HG02588 (cell line): ENCODE measurements around the gene SLC49A4.
"Not testable (repeated sequence)": the region's sequence is repeated elsewhere in the genome, so short reads cannot be mapped to it uniquely, and the experiment has no call there.

Experiments used
- ATAC-seq: cut with Tn5 transposase; IDR thresholded peaks from one replicate; pipeline ENCODE4 v1.9.1; 2021; ENCODE audit warnings: mild to moderate bottlenecking, moderate library complexity; ENCODE audit not compliant: unreplicated experiment

SLC49A4 gene, protein sequence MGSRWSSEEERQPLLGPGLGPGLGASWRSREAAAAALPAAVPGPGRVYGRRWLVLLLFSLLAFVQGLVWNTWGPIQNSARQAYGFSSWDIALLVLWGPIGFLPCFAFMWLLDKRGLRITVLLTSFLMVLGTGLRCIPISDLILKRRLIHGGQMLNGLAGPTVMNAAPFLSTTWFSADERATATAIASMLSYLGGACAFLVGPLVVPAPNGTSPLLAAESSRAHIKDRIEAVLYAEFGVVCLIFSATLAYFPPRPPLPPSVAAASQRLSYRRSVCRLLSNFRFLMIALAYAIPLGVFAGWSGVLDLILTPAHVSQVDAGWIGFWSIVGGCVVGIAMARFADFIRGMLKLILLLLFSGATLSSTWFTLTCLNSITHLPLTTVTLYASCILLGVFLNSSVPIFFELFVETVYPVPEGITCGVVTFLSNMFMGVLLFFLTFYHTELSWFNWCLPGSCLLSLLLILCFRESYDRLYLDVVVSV

DNA sequence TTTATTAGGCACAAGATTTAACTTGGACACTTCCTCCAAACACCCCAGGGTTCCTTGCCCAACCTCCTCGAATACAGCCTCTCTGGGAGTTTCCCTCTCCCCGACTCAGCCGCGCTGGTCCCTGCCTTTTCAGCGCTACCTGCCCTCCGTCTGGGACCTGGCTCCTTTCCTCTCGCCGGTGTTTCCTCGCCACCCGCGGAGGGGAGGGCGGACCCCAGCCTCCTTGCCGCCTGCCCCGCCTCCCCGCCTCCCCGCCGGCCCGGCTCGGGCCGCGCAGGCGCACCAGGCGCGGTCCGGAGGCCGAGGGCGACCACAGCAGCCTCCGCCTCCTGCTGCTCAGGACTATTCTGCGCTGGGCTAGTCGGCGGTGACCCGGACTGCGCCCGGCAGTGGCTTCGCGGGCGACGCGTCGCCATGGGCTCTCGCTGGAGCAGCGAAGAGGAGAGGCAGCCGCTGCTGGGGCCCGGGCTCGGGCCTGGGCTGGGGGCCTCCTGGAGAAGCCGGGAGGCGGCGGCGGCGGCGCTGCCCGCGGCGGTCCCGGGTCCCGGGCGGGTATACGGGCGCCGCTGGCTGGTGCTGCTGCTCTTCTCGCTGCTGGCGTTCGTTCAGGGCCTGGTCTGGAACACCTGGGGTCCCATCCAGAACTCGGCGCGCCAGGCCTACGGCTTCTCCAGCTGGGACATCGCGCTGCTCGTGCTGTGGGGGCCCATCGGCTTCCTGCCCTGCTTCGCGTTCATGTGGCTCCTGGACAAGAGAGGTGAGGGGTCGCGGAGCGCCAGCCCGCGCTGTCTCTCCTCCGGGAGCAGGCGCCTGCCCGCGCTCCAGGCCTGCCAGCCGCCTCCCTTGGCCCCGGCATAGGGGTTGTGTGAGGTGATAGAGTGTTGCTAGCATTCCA lies at the start of gene SLC49A4:
Gene SLC49A4, plus strand, starts transcription at position 291 of the 895 bp plus-strand sequence. Its CDS starts 124 bp downstream, at position 415.
- ATAC-seq = peak; percentile 81

DNA sequence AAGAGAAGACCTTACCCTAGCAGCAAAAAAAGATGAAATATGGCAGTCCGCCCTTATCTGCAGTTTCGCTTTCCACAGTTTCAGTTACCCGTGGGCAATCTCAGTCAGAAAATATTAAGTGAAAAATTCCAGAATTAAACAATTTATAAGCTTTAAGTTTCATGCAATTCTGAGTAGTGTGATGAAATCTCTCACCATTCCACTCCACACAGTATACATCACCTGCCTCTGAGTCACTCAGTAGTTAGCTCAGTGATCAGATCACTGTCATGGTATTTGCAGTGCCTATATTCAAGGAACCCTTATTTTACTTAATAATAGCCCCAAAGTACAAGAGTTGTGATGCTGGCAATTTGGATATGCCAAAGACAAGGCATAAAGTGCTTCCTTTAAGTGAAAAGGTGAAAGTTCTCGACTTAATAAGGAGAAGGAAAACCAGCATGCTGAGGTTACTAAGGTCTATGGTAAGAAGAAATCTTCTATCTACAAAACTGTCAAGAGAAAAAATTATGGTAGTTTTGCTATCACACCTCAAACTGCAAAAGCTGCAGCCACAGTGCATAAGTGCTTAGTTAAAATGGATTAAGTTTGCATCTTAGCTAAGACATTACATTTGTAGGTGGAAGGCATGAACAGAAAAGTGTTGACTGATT lies 49.4 kb upstream of the SLC49A4 start:
- no peak for ATAC-seq

DNA sequence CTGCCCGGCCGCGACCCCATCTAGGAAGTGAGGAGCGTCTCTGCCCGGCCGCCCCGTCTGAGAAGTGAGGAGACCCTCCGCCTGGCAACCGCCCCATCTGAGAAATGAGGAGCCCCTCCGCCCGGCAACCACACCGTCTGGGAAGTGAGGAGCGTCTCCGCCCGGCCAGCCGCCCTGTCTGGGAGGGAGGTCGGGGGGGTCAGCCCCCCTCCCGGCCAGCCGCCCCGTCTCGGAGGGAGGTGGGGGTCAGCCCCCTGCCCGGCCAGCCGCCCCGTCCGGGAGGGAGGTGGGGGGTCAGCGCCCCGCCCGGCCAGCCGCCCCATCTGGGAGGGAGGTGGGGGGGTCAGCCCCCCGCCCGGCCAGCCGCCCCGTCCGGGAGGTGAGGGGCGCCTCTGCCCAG lies 47.6 kb upstream of the SLC49A4 start:
- ATAC-seq = not testable (repeated sequence)

DNA sequence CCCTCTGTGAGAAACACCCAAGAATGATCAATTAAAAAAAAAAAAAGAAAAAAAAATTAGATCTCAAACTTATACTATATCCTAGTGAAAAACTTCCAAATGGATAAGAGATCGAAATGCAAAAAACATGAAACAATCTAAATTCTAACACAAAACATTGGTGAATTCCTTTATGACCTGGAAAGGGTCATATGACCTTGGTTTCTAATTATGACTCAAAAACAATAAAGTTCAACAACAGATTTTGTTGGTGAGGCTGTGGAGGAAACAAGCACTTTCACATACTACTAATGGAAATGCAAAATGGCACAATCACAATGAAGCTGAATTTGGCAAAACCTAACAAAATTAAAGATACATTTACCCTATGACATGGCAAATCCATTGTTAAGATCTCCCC lies 46.5 kb upstream of the SLC49A4 start:
- ATAC-seq = no peak

DNA sequence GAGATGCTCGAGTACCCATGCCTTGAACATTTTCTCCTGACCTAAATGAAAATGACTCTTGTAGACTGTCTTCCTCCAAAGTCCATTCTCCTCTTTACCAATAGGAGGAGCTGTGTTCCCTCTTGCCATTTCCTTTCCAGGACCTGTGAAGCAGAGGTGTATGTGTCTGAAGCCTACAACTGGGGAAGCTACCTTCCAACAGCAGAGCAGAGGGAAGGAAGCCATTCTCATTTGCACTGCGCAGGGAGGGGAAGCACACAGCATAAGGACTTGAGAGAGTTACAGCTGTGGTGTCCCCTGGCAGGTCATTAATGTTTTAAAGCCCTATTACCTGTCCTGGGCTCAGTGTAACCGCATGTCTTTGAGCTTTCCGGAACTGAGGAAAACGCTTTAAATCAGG lies 39.9 kb upstream of the SLC49A4 start:
- ATAC-seq = no peak

DNA sequence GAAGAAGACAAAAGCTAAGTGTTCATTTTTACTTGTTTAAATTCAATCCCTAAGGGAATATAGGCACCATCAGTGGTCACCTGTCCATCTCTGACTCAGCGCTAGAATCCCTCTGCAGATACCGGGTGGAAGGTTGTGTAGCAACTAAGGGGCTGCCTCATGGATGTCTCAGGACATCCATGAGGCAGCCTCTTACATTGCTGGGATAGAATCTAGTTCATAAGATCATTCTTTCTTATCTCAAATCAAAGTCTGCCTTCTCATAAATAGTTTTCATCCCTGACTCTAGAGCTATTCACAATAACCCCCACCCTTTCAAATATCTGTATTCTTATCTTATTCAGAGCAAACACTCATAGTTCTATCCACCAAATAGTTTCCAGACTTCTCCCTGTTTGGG lies 39.4 kb upstream of the SLC49A4 start:
- no peak for ATAC-seq

DNA sequence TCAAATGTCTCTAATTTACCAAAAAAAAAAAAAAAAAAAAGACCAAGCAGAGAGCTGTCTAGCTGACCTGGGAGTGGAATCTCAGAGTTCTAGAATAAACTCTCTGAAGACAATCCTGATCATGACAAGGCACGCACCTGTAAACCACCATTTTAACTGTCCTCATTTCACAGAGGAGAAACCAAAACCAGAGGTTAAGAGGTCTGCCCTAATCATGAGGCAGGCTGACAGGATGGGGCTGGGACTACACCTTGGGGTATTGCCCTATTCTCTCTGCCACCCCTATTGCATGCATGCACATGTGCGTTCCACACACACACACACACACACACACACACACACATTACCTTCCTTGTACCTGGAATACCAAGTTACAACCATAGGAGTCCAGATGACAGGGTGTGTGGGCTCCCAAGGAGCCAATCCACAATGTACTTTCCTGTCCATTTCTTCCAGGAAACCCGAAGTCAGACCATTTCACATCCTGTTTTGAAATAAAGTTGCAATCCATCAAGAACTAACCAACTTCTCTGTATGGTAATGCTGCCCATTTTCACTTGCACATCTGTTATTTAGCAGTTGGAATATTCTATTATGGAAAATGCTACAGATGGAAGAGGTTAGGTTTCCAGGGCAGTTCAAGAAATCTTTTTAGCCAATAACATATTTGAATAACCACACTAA lies 35.9 kb upstream of the SLC49A4 start:
- no peak for ATAC-seq

DNA sequence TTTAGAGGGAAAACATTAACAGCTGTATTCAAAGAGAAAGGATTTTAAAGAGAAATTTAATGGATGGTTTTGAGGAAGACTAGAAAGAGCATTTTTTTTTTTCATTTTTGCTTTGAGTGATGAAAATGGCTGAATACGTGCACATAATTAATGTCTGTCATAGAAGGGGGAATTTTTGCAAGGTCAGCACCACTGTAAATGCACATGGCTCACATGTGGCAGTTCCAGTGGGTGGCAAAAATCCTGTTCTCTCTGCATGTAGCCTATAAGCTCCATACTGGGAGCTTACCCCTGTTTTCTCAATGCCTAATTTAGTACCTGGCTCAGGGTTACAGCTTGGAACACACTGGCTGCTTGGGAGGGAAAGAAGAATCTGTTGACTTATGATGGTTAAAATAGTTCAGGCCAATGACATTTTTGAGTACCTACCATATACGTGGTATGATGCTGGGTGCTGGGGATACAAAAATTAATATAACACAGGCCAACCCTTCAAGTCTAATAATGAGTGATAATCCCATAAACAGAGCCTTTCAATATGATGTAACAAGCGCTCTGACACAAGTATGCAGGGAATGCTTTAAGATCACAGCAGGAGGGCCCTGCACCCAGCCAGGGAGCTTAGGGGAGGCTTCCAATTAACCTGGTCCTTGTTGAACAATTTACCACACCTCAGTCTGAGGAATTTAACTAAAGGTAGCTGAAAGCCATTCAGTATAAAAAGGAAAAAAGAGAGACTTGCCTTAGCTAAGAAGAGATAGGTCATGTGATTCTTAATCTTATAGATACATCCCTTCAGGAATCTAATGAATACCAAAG lies 34.2 kb upstream of the SLC49A4 start:
- no peak for ATAC-seq

DNA sequence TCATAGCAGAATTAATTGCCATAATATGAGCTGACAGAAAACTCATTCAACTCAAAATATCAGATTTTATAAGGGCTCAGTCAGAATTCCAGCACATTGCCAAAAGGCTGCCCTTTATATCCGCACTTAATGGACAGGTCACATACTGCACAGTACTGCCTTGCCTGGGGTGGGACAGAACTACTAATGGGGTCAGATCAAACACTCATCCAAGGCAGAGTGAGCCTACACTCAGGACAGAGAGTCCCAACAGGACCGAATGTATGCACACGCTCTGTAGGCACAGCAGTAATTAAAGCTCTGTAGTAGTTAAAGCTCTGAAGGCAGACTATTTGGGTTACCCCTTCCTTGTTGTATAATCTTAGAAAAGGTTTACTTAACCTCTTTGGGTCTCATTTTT lies 28.4 kb upstream of the SLC49A4 start:
- ATAC-seq = no peak

DNA sequence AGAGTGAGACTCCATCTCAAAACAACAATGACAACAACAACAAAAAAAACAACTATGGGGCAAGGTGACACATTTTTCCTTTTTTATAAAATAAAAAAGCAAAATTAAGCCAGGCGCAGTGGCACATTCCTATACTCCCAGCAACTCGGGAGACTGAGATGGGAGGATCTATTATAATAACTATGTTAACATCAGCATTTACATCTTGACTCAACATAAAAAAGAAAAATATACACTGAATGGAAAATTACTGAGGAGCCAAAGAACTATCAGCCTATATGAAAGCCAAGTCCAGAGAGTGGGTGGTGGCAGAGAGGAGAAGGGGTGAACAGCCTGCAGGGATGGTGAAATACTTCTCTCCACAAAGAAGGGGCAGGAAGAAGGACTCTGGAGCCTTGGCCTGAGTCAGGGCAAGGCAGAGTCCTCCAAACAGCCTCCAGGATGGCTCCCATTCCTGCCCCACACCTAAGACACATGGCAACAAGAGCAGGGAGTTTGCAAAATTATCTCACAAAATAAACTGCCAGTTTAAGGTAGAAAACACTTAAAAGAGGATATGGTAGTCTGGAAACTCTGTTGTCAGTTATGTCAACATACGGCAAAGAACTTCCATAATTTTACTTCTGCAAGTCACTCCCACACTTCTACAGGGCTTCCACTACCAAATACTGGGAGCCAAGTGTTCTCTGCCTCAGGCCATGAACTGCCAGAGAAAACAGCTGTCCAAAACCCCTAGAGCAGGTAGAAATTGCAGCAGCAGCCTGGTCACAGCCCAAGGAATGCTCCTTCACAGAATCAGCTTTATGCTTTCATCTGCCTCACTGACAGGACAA lies 27.1 kb upstream of the SLC49A4 start:
- ATAC-seq = no peak

DNA sequence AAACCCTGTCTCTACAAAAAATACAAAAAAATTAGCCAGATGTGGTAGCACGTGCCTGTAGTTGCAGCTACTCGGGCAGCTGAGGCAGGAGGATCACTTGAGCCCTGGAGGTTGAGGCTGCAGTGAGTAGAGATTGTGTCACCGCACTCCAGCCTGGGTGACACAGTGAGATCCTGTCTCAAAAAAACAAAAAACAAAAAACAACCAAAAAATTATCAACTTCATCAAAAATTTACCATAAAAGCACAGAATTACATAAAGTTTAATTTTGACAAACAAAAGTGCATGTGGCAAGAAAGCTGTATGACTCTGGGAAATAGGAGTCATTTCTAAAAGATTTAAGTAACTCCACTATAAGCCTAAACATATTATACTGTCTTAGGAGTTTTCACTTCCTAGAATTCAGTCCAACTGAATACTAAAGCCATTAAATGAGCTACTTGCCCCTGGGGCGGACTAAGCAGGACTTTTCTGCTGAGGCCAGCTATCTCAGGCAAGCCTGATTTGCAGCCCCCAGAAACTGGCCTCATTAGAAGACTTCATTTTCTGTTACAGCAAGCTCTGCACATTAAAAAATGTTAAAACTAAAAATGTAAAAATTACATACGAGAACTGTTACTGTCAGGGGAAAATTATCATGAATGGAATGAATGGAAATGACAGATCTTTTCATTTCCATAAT lies 24.2 kb upstream of the SLC49A4 start:
- ATAC-seq = no peak

DNA sequence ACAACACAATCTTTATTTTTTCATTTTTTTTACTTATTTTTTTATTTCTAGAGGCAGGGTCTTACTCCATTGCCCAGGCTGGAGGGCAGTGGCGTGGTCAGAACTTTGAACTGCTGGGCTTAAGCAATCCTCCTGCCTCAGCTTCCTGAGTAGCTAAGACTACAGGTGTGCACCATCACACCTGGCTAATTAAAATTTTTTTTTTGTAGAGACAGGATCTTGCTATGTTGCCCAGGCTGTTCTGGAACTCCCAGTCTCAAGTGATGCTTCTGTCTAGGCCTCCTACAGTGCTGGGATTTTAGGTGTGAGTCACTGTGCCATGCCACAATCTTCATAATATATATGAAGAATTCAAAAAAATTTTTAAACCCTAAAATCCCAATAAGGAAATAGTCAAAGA lies 22.0 kb upstream of the SLC49A4 start:
- no peak for ATAC-seq

DNA sequence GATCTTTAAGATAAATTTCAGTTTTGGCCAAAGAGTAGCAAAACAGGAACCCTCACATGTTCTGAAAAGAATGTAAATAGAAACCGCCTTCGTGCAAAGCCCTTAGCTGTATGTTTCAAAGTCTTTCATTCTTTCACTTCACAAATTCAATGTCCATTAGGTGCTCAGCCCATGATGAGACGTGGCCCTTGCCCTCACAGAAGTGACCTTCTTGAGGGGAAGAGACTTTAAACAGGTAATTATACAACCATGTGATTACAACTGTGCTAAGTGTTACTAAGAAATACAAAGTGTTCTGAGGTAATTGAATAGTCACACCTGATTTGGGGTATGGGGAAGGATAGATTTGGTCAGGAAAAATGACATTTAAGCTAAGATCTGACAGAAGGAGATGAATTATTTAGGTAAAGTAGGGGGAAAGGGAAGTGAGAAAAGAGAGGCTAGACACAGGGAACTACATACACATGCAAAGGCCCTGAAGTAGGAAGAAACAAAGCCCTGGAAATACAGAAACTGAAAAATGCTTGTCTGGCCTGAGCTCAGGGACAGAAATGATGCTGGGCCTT lies 20.8 kb upstream of the SLC49A4 start:
- ATAC-seq = peak; percentile 66

DNA sequence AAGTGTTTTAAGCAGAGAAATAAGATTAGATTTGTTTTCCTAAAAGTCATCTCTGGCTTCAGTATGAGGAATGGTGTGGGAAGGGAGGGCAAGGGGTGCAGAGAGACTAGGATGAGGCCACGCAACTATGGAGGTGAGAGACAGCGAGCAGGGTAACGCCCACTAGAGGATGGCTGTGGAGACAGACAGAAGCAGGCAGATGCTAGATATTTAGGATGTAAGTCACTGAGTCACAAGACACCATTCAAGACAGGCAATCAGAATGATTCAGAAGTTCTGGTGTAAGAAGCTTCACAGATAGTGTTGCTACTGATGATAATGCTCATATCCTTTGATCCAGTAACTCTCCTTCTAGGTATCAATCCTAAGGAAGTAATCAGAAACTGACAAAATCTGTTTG lies 20.3 kb upstream of the SLC49A4 start:
- peak; percentile 13 for ATAC-seq

DNA sequence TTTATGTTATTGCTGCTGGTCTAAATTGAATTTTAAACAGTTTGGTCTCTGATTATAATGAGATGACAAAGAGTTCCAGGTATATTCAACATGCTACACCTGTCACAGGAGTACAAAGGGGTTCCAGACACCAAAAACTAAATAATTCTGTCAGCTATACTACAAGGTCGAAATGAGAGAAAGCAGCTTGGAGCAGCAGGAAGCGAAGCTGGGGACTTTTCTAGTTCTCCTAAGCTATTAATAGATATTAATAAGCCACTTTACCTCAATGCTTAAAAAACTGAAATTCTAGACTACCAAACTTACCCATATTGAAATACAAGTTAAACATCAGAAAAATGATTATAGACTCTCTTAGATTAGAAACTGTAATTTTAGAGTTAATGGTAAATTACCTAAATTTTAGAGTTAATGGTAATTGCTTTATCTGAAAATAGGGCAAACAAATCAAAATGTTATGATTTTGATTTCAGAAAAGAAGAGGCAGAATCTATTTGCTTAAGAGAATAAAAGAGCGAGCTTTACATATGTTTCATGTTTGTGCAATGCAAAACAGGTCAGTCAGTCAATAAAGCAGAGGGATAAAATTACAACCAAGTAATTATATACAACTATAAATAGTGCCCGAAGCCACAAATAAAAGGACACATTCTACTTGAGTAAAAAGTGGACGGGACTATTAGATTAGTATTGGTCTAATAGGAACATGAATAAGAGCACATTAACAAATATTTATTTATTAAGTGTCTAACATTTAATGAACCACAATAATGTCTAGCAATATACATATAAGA lies 18.0 kb upstream of the SLC49A4 start:
- no peak for ATAC-seq

DNA sequence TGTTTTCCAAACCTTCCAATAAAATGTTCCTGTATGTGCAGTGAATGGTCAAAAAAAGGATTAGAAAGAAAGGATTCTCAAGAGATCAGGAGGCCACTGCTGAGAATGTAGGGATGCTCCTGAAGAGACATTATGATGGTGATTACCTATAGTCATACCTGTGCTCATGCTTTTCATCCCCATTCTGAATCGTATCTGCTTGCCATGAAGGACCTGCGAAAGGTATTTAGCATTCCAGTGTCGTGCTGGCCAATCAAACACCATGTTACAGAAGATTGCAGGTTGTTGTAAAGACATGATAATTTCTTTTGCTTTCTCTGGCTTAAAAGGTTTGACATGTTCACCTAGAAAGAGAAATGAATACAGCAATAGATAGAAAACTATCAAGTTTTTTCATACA lies 17.3 kb upstream of the SLC49A4 start:
- ATAC-seq = no peak

DNA sequence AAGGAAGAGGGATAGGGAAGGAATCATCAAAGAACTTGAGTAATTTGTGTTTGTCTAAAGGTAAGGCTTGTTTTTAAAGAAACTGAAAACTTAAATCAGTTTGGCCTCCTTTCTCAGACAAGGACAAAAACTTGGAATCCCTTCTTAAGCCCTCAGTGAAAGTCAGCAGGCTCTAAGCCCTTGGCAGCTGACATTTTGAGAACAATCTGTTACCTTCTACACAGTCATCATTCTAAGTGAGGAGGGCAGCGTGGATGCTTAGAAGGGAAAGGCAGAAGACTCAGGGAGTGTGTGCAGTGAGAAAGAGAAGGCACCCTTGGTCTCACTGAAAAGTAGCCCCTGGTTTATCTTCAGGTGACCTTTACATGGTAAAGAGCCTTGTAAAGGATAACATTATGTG lies 12.1 kb upstream of the SLC49A4 start:
- ATAC-seq = no peak
